HG02571 (cell line): ENCODE data around the gene MSI2.
"Not testable (repeated sequence)": the region's sequence is repeated elsewhere in the genome, so short reads cannot be mapped to it uniquely, and the experiment has no call there.

Experiments used
- ATAC-seq: cut with Tn5 transposase; IDR thresholded peaks from one replicate; pipeline ENCODE4 v1.9.1; 2021; ENCODE audit warnings: mild to moderate bottlenecking, moderate library complexity; ENCODE audit not compliant: unreplicated experiment

Gene MSI2

DNA sequence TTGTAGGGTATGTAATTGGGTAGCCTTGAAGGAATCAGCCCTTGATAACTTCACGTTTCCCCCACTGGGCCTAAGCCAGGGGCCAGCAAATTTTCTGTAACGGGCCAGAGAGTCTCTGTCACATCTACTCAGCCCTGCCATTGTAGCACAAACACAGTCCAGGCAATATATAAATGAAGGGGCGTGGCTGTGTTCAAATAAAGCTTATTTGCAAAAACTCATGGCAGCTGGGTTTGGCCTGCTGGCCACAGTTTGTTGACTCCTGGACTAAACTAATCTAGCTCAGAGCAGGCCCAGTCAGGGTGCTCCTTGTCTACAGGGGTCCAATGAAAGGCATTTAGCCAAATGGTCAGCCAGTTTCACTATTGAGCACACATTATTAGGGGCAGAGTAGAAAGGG is 347.2 kb downstream of the MSI2 start:
- no peak for ATAC-seq

GRCh38 chr17:57603978-57604377 is 347.7 kb downstream of the MSI2 start:
- ATAC-seq, result peak; percentile 46

DNA sequence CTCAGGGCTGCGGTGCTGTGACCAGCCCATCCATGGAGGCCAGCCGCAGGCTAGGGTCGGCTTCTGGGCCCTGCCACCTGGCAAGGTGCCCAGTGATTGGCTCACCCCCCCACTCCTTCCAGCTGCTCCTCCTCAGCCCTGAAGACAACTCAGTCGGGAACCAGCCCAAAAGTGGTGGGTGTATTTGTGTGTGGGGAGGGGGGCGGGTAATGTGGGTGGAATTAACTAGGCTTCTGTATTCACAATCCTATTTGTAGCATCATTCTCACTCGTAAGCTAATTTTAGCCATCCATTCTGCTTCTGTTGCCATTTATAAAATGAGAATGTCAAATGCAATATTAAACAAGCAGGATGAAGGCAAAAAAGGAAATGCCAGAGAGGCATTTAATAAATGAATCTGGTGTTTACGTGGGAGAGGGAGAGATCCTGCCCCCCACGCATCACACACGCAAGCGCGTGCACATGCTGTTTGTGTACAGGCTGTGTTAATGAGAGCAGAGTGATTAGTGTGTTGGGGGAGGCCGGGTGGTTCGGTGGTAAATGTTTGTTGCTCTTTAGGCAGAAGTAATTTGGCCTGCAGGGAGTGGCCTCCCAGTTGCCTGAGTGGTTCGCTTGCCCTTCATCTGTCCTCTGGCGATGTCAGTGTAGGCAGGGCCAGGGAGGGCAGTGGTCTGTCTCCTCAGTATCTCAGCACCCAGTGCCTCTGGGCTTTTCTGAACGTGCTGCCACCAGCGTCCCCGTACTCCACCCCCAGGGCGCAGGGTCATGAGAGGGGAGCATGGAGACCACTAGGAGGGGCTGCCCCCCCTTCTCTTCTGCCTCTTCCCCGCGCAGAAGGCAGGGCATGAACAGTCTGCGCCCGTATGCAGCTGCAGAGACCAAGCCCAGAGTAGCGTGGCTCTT is 348.7 kb downstream of the MSI2 start:
- peak; percentile 57 for ATAC-seq

DNA sequence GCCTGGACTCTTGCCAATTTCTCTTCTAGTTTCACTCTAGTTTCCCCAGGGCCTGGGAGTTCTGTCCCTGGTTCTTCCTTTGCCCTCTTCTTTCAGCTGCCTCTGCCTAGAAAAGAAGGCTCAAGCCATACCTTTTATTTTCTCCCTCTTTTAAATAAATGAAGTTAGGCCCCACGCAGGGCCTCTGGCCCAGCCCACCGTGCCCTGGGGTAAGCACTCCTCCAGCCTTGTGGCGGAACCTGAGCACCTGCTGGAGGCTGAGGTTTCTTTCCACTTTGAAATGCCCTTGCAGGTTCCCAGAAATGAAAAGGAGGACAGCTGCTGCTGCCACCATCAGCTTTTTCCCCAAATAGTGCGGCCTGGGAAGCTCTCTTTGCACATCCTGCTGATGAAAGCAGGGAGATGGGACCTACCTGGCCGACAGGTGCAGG is 349.4 kb downstream of the MSI2 start:
- no peak for ATAC-seq

- no peak for ATAC-seq
Measured at GRCh38 chr17:57606111-57606875, 350.0 kb downstream of the MSI2 start.

DNA sequence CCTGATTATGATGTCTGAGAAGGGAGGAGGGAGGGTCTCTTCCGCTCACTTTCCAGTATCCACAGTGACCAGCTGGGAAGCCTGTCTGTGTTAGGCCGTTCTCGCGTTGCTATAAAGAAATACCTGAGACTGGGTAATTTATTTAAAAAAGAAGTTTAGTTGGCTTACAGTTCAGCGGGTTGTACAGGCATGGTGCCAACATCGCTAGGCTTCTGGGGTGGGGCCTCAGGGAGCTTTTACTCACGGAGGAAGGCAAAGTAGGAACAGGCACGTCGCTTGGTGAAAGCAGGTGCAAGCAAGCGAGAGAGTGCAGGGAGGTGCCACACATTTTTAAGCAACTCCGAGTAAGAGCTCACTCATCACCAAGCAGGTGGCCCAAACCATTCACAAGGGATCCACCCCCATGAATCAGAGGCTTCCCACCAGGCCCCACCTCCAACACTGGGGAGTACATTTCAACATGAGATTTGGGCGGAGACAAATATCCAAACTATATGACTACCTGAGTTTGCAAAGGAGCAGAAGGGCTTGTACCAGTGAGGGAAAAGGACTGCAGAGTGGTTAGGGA is 351.3 kb downstream of the MSI2 start:
- no peak for ATAC-seq

- no peak for ATAC-seq
Measured at GRCh38 chr17:57608369-57609124, 352.2 kb downstream of the MSI2 start.

DNA sequence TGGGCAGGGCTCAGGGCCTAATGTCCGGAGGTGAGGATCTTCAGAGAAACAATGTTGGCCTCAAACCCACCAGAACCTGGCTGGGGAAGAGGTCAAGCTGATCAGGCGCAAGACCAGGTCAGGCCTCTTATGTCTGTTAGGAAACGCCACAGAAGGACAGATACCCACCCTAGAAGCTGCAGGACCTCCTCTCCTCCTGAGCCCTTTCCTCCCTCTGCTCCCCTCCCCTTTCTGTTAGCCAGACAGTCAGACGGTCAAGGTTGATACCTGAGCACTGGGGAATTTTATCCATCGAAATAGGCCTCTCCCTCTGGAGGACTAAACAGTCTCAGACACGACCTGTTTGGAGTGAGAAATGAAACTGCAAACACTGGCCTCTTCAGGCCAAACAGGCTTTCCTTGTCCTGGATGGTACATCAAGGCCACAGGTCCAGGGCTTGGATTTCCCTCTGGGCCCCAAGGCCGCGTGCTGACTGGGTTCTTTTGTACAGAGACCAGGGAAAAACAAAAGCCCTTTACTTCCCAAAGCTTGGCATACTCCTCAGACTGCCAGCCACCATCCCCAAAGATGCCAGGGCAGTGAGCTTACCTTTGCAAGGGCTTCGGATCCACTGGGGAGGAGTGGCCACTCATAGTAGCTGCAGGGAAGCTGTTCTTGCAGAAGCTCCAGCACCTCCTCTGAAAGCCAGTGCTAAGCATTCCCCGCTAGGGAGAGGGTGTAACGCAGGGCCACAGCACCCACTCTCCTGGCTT is 353.0 kb downstream of the MSI2 start:
- no peak for ATAC-seq

- ATAC-seq, result no peak
Measured at GRCh38 chr17:57609878-57610270, 353.6 kb downstream of the MSI2 start.

GRCh38 chr17:57612202-57613071 is 356.1 kb downstream of the MSI2 start:
- ATAC-seq, result no peak

DNA sequence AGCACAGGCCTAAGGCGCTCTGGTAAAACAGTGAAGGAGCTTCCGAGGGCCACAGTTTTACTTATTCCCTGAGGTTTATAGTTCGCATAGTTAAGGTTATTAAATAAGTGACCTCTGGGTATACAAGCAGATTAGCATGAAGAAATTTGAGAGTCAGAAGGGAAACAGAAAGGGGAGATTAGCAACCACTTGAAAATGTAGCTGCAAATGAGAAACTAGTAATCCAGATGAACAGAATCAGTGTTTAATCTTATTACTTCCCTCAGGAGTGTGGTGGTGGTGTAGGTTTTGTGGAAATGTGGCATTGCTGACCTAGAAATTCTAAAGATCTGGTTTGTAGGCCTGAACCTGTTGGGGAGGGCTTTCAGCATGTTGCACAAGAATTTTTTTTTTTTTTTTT is 358.4 kb downstream of the MSI2 start:
- no peak for ATAC-seq

GRCh38 chr17:57615836-57616757 is 359.8 kb downstream of the MSI2 start:
- ATAC-seq, result no peak

DNA sequence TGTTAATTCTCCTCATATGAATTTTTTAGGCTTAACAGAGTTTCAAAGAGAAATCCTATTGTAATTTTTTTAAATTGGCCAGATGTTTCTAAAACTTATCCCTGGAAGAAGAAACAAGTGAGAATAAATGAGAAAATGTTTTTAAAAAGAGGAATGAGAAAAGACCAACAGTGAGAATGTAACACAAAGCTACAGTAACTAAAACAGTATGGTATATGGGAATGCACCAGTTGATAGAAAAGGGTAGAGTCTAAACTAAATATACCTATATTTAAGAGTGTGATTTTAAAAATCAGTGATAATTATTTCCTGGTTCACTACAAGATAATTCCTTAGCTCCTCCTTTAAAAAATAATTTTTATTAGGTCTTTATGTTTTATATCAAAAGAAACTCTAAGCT is 360.9 kb downstream of the MSI2 start:
- no peak for ATAC-seq

- no peak for ATAC-seq
Measured at GRCh38 chr17:57619061-57619937, 363.0 kb downstream of the MSI2 start.

DNA sequence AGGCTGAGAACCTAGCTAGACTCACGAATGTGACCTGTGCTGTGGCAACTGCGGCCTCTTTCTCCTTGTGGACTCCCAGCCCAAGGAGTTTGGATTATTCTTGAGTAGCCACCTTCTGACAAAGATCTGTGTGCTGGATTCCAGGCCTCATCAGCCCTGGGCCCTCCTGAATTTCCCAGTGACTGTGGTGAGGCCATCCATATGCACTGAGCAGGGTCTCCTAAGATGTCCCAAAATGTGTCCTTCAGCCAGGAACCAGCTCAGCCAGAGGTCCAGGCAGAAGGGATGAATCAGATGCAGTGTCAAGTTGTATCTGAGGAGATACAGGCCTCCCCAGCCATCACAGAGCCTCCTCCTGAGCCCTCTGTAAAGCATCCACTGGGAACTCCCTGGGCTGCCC is 364.3 kb downstream of the MSI2 start:
- ATAC-seq, result no peak

- ATAC-seq, result not testable (repeated sequence)
Measured at GRCh38 chr17:57621791-57622190, 365.5 kb downstream of the MSI2 start.

GRCh38 chr17:57622306-57622682 is 366.0 kb downstream of the MSI2 start:
- ATAC-seq, result no peak
